H9 (cell line): ENCODE data around the gene AIPL1. TPM values are rescaled to one million over a fixed set of nuclear protein-coding genes. Genes with fewer than 3 reads are reported as not detected.
A peak's percentile ranks its signal among the peaks of the same experiment; 100 is the strongest.

Experiments used
- DNase-seq: peaks from one replicate; pipeline ENCODE4 v3.0.0-alpha.2; 2017
- H2AFZ ChIP-seq: one replicate; pipeline ENCODE4 v1.6.1; 2013; ENCODE audit warnings: mild to moderate bottlenecking, low read length, control low read depth, moderate library complexity
- H2AK5ac ChIP-seq: 2 replicates; pipeline ENCODE4 v1.6.1; 2013; ENCODE audit warnings: low read length, control low read depth, mixed read lengths; ENCODE audit not compliant: insufficient read length
- H2BK120ac ChIP-seq: one replicate; pipeline ENCODE4 v1.6.1; 2013; ENCODE audit warnings: low read depth, mild to moderate bottlenecking, low read length, control low read depth, inconsistent platforms; ENCODE audit not compliant: poor library complexity, severe bottlenecking
- H2BK12ac ChIP-seq: 2 replicates; pipeline ENCODE4 v1.6.1; 2013; ENCODE audit warnings: low read length, control low read depth, mixed read lengths, low read depth; ENCODE audit not compliant: insufficient read length
- H2BK15ac ChIP-seq: 2 replicates; pipeline ENCODE4 v1.6.1; 2013; ENCODE audit warnings: low read depth, low read length, control low read depth
- H2BK20ac ChIP-seq: one replicate; pipeline ENCODE4 v1.6.1; 2013; ENCODE audit warnings: low read depth, mild to moderate bottlenecking, low read length, control low read depth, inconsistent platforms; ENCODE audit not compliant: poor library complexity, severe bottlenecking
- H2BK5ac ChIP-seq: 2 replicates; pipeline ENCODE4 v1.6.1; 2013; ENCODE audit warnings: low read length, control low read depth, mixed read lengths; ENCODE audit not compliant: insufficient read length
- H3K14ac ChIP-seq: 2 replicates; pipeline ENCODE4 v1.6.1; 2013; ENCODE audit warnings: low read length, control low read depth; ENCODE audit not compliant: insufficient read depth
- H3K18ac ChIP-seq: 2 replicates; pipeline ENCODE4 v1.6.1; 2013; ENCODE audit warnings: low read depth, mild to moderate bottlenecking, mixed read lengths, low read length, control low read depth; ENCODE audit not compliant: insufficient read length
- H3K23ac ChIP-seq: 2 replicates; pipeline ENCODE4 v1.6.1; 2013; ENCODE audit warnings: low read length, control low read depth, mixed read lengths, low read depth; ENCODE audit not compliant: insufficient read length
- H3K23me2 ChIP-seq: 2 replicates; pipeline ENCODE4 v1.6.1; 2013; ENCODE audit warnings: low read depth, mild to moderate bottlenecking, mixed read lengths, low read length, control low read depth; ENCODE audit not compliant: insufficient read length, poor library complexity, severe bottlenecking
- H3K27ac ChIP-seq: 2 replicates; pipeline ENCODE4 v1.5.1; 2013; ENCODE audit warnings: low read length, control low read depth, mixed read lengths, low read depth; ENCODE audit not compliant: insufficient read length
- H3K27me3 ChIP-seq: 2 replicates; pipeline ENCODE4 v1.6.1; 2013; ENCODE audit warnings: low read length, control low read depth, inconsistent platforms; ENCODE audit not compliant: insufficient read depth
- H3K4ac ChIP-seq: 2 replicates; pipeline ENCODE4 v1.6.1; 2013; ENCODE audit warnings: low read depth, mild to moderate bottlenecking, control low read depth, inconsistent platforms, low read length, moderate library complexity
- H3K4me1 ChIP-seq: 2 replicates; pipeline ENCODE4 v1.6.1; 2013; ENCODE audit warnings: low read length, control low read depth, inconsistent platforms; ENCODE audit not compliant: insufficient read depth
- H3K4me2 ChIP-seq: 2 replicates; pipeline ENCODE4 v1.6.1; 2013; ENCODE audit warnings: low read length, control low read depth, mixed read lengths; ENCODE audit not compliant: insufficient read length, insufficient read depth
- H3K56ac ChIP-seq: 2 replicates; pipeline ENCODE4 v1.6.1; 2013; ENCODE audit warnings: low read depth, mild to moderate bottlenecking, mixed read lengths, low read length, control low read depth; ENCODE audit not compliant: insufficient read length
- H3K79me1 ChIP-seq: 2 replicates; pipeline ENCODE4 v1.6.1; 2013; ENCODE audit warnings: low read depth, mild to moderate bottlenecking, moderate library complexity, low read length, control low read depth, inconsistent platforms; ENCODE audit not compliant: insufficient read depth, poor library complexity, severe bottlenecking
- H3K79me2 ChIP-seq: 2 replicates; pipeline ENCODE4 v1.6.1; 2013; ENCODE audit warnings: low read length, control low read depth, inconsistent platforms; ENCODE audit not compliant: insufficient read depth
- H3K9ac ChIP-seq: 2 replicates; pipeline ENCODE4 v1.6.1; 2013; ENCODE audit warnings: low read length, control low read depth, mixed read lengths; ENCODE audit not compliant: insufficient read length; ENCODE audit errors: extremely low read depth
- H3K9me3 ChIP-seq: one replicate; pipeline ENCODE4 v1.6.1; 2013; ENCODE audit warnings: low read depth, low read length, inconsistent platforms; ENCODE audit not compliant: control insufficient read depth
- H3T11ph ChIP-seq: one replicate; pipeline ENCODE4 v1.6.1; 2013; ENCODE audit warnings: mild to moderate bottlenecking, low read length, control low read depth, inconsistent platforms
- H4K20me1 ChIP-seq: one replicate; pipeline ENCODE4 v1.6.1; 2013; ENCODE audit not compliant: control insufficient read depth, insufficient read length, insufficient read depth
- H4K5ac ChIP-seq: 2 replicates; pipeline ENCODE4 v1.6.1; 2013; ENCODE audit warnings: low read depth, mild to moderate bottlenecking, mixed read lengths, low read length, control low read depth; ENCODE audit not compliant: insufficient read length
- H4K8ac ChIP-seq: replicated peaks from 2 replicates; pipeline ENCODE4 v1.6.1; 2013; ENCODE audit warnings: low read length, control low read depth, mixed read lengths, low read depth; ENCODE audit not compliant: insufficient read length
- H4K91ac ChIP-seq: 2 replicates; pipeline ENCODE4 v1.6.1; 2013; ENCODE audit warnings: low read depth, mild to moderate bottlenecking, moderate library complexity, mixed read lengths, low read length, control low read depth; ENCODE audit not compliant: insufficient read length
- H3K27ac Mint-ChIP-seq, 3 experiments: 2 replicates in 2 of 3; 3 replicates in 1 of 3; pipeline ENCODE4 v1.8.0; 2020 to 2021; ENCODE audit warnings: mixed read lengths in 3 of 3, mild to moderate bottlenecking in 1 of 3, moderate library complexity in 1 of 3
- H3K27me3 Mint-ChIP-seq: 2 replicates; pipeline ENCODE4 v1.8.0; 2021; ENCODE audit warnings: low read depth, mild to moderate bottlenecking, moderate library complexity, mixed read lengths
- H3K36me3 Mint-ChIP-seq, 3 experiments: 2 replicates in 2 of 3; 3 replicates in 1 of 3; pipeline ENCODE4 v1.8.0; 2020 to 2021; ENCODE audit warnings: low read depth in 3 of 3, mixed read lengths in 3 of 3; ENCODE audit not compliant: insufficient read depth in 1 of 3
- H3K4me1 Mint-ChIP-seq, 2 experiments: 2 replicates each; pipeline ENCODE4 v1.8.0; 2020; ENCODE audit warnings: mixed read lengths in 2 of 2
- H3K4me3 Mint-ChIP-seq, 2 experiments: 2 replicates in 1 of 2; 3 replicates in 1 of 2; pipeline ENCODE4 v1.8.0; 2020 to 2021; ENCODE audit warnings: mild to moderate bottlenecking in 2 of 2, mixed read lengths in 2 of 2, moderate library complexity in 1 of 2
- H3K9me3 Mint-ChIP-seq, 2 experiments: 2 replicates in 1 of 2; 3 replicates in 1 of 2; pipeline ENCODE4 v1.8.0; 2020; ENCODE audit warnings: mild to moderate bottlenecking in 2 of 2, mixed read lengths in 2 of 2, moderate library complexity in 1 of 2
- CTCF ChIP-seq: fragments of 200-600 bp; sonication (generic); conservative IDR thresholded peaks from 3 replicates; pipeline ENCODE4 v1.8.0; 2021; ENCODE audit warnings: antibody characterized with exemption, mild to moderate bottlenecking
- WGBS: extraction: QIAGEN DNeasy Blood & Tissue Kit; methylation state at CpG from one replicate; pipeline ENCODE4 v1.1.7; 2013; ENCODE audit warnings: missing lambda C conversion rate, low lambda C conversion rate, mixed read lengths; ENCODE audit not compliant: insufficient read length; ENCODE audit errors: extremely low coverage; 5-methylcytosine and 5-hydroxymethylcytosine counted together
- total RNA-seq: library from RNA; stranded (reverse); gene quantifications from 2 replicates; pipeline ENCODE4 v1.2.1, GENCODE V29; 2021

Gene AIPL1
- total RNA-seq, 1 experiment from 2014 or later, result 0.57 TPM

GRCh38 chr17:6456914-6457687 lies 22.2 kb upstream of the AIPL1 start:
- H2BK15ac ChIP-seq, result no peak overlapping the region
- no CpG with 5 or more reads among the region's 14 CpGs for WGBS
- no peak overlapping the region for H2BK12ac ChIP-seq
- no peaks in the 10 kb centered on the region for H3K27me3 ChIP-seq
- H3K23me2 ChIP-seq, result peaks cover 5% of the 10 kb centered on the region
- H2BK5ac ChIP-seq, result no peak overlapping the region
- no peaks in the 10 kb centered on the region; a peak in 1 of 5 replicates for H3K9me3 Mint-ChIP-seq
- peak; percentile 69 for DNase-seq
- peak overlapping the region in 2 of 3 experiments; percentile 17 to 48; a peak in 4 of 7 replicates for H3K27ac Mint-ChIP-seq
- H3K27me3 Mint-ChIP-seq, result peaks cover 3% of the 10 kb centered on the region
- H3K56ac ChIP-seq, result no peak overlapping the region
- H3K14ac ChIP-seq, result no peak overlapping the region; the same call in 1 of the 2 replicates
- H3K4me1 ChIP-seq, result peaks cover 20% of the 10 kb centered on the region; the same call in 1 of the 2 replicates
- no peaks in the 10 kb centered on the region for H3K9me3 ChIP-seq
- no peaks in the 10 kb centered on the region for H4K20me1 ChIP-seq
- H3K23ac ChIP-seq, result no peak overlapping the region
- H3K4me3 Mint-ChIP-seq, result peak overlapping the region; percentile 8 to 13; a peak in 3 of 5 replicates
- H2AK5ac ChIP-seq, result no peak overlapping the region
- no peak overlapping the region for H3K18ac ChIP-seq
- H2BK120ac ChIP-seq, result no peak overlapping the region
- peaks cover 0 to 1% (median 0%) of the 10 kb centered on the region in 3 experiments; a peak in 2 of 7 replicates for H3K36me3 Mint-ChIP-seq
- no peak overlapping the region for H4K91ac ChIP-seq
- H3K4me2 ChIP-seq, result no peak overlapping the region
- H3K79me1 ChIP-seq, result no peaks in the 10 kb centered on the region
- no peak overlapping the region for H4K8ac ChIP-seq
- H2BK20ac ChIP-seq, result no peak overlapping the region
- no peak overlapping the region for H2AFZ ChIP-seq
- H3K27ac ChIP-seq, result no peak overlapping the region
- H3K4me1 Mint-ChIP-seq, result peaks cover 45 to 54% of the 10 kb centered on the region in 2 experiments
- no peak overlapping the region for H4K5ac ChIP-seq
- no peak for TF ChIP-seq CTCF
- H3T11ph ChIP-seq, result no peak overlapping the region
- H3K79me2 ChIP-seq, result no peaks in the 10 kb centered on the region
- H3K4ac ChIP-seq, result no peak overlapping the region
- H3K9ac ChIP-seq, result no peak overlapping the region
